K562 (cell line): ENCODE measurements around the gene SPATA32. TPM values are rescaled to one million over a fixed set of nuclear protein-coding genes. Genes with fewer than 3 reads are reported as not detected.
A peak's percentile ranks its signal among the peaks of the same experiment; 100 is the strongest.

Source experiments
- CBFB ChIP-seq: sonication (generic); formaldehyde crosslinking; IDR thresholded peaks from 2 replicates; pipeline ENCODE4 v1.4.0; 2020; ENCODE audit warnings: mild to moderate bottlenecking, missing genetic modification reagents
- CREM ChIP-seq: IDR thresholded peaks from 2 replicates; pipeline ENCODE4 v1.6.1; 2014; ENCODE audit warnings: antibody characterized with exemption, low read depth
- DDX20 ChIP-seq: fragments of 450-650 bp; IDR thresholded peaks from 2 replicates; pipeline ENCODE4 v1.6.1; 2016; ENCODE audit warnings: missing genetic modification characterization, low read depth, mild to moderate bottlenecking, missing compliant biosample characterization, moderate library complexity
- ELF2 ChIP-seq: fragments of 250-450 bp; sonication (Bioruptor Pico); IDR thresholded peaks from 2 replicates; pipeline ENCODE4 v1.5.0; 2021; ENCODE audit warnings: mild to moderate bottlenecking
- GTF2F1 ChIP-seq: IDR thresholded peaks from 2 replicates; pipeline ENCODE4 v1.6.1; 2011; ENCODE audit warnings: low read depth, low read length, improper control_type of control experiment
- HCFC1 ChIP-seq: IDR thresholded peaks from 2 replicates; pipeline ENCODE4 v1.6.1; 2012; ENCODE audit warnings: low read depth, low read length, improper control_type of control experiment
- MCM5 ChIP-seq: fragments of 450-650 bp; IDR thresholded peaks from 2 replicates; pipeline ENCODE4 v1.6.1; 2016; ENCODE audit warnings: low read depth
- NELFE ChIP-seq: IDR thresholded peaks from 2 replicates; pipeline ENCODE4 v1.6.1; 2011; ENCODE audit warnings: mild to moderate bottlenecking; ENCODE audit not compliant: insufficient read depth, insufficient read length
- PCBP2 ChIP-seq: fragments of 200-400 bp; formaldehyde crosslinking; IDR thresholded peaks from 2 replicates; pipeline ENCODE4 v1.6.1; 2018; ENCODE audit warnings: low read length, low read depth, mild to moderate bottlenecking, moderate library complexity; ENCODE audit not compliant: poor library complexity, severe bottlenecking
- POLR2H ChIP-seq: IDR thresholded peaks from 2 replicates; pipeline ENCODE4 v1.6.1; 2016; ENCODE audit warnings: missing genetic modification characterization, low read depth, mild to moderate bottlenecking, control low read depth, missing compliant biosample characterization, moderate library complexity
- POLR3A ChIP-seq: IDR thresholded peaks from 2 replicates; pipeline ENCODE4 v1.6.1; 2011; ENCODE audit warnings: borderline replicate concordance, mild to moderate bottlenecking, moderate library complexity; ENCODE audit not compliant: insufficient read length, insufficient read depth; ENCODE audit errors: extremely low read depth
- PTBP1 ChIP-seq: fragments of 200-400 bp; formaldehyde crosslinking; IDR thresholded peaks from 2 replicates; pipeline ENCODE4 v1.6.1; 2017; ENCODE audit warnings: low read depth, low read length
- RHOXF2B ChIP-seq: fragments of 250-450 bp; sonication (Bioruptor Pico); conservative IDR thresholded peaks from 2 replicates; pipeline ENCODE4 v1.5.1; 2021
- ZBTB40 ChIP-seq, 2 experiments: fragments of 450-650 bp in 1 of 2; sonication (generic) in 1 of 2; formaldehyde crosslinking in 1 of 2; IDR thresholded peaks; 2 replicates each; pipeline versions ENCODE4 v1.7.1 to v1.9.0; 2016 to 2022; ENCODE audit warnings: inconsistent platforms in 1 of 2, mild to moderate bottlenecking in 1 of 2, missing genetic modification reagents in 1 of 2
- ZNF449 ChIP-seq: fragments of 250-450 bp; sonication (Bioruptor Pico); IDR thresholded peaks from 2 replicates; pipeline ENCODE4 v1.8.0; 2022; ENCODE audit warnings: moderate library complexity, mild to moderate bottlenecking, inconsistent platforms
- ZNF561 ChIP-seq: fragments of 450-650 bp; formaldehyde crosslinking; conservative IDR thresholded peaks from 2 replicates; pipeline ENCODE4 v1.4.0; 2020; ENCODE audit warnings: mild to moderate bottlenecking, moderate library complexity
- ZNF764 ChIP-seq: fragments of 250-450 bp; sonication (Bioruptor Pico); IDR thresholded peaks from 2 replicates; pipeline ENCODE4 v1.4.0; 2020; ENCODE audit warnings: low read depth, mild to moderate bottlenecking, moderate library complexity
- ZNF77 ChIP-seq: fragments of 250-450 bp; sonication (Bioruptor Pico); IDR thresholded peaks from 2 replicates; pipeline ENCODE4 v1.5.0; 2020
- polyA plus RNA-seq, 8 experiments: library from polyadenylated mRNA; depleted of rRNA in 4 of 8; stranded (reverse) in 5 of 8; unstranded in 3 of 8; fragments of >200 nt; fragmentation: Nextera tagmentation in 2 of 8; fragmentation: Illumina TruSeq in 1 of 8; extraction: Ambion mirVana in 2 of 8; extraction: Trizol in 1 of 8; gene quantifications; 2 replicates each; pipeline versions ENCODE4 v1.2.1 to v1.2.3, GENCODE V29; 2011 to 2014; ENCODE audit warnings: inconsistent platforms in 1 of 8, missing spikeins in 1 of 8
- total RNA-seq, 7 experiments: library from RNA; depleted of rRNA in 6 of 7; stranded (reverse); fragments of >200 nt in 6 of 7; fragmentation: Illumina TruSeq in 2 of 7; extraction: Trizol in 2 of 7; gene quantifications; 2 replicates each; pipeline versions ENCODE4 v1.2.1 to v1.2.3, GENCODE V29; 2011 to 2021; ENCODE audit warnings: low replicate concordance in 1 of 7

The SPATA32 gene
- total and polyA plus RNA-seq, 9 of the 15 experiments (the other 6 are each of a cell fraction or from before 2014, with no cell fraction given), result 0.03 to 0.06 TPM; not detected in 7

- TF ChIP-seq ZBTB40 (IDR thresholded peaks at IDR 0.05) (peak; percentile 18; the same call in 1 of the 2 replicates), ZBTB40 (CRISPR knock-in tag; IDR thresholded peaks at IDR 0.05) (no peak), DDX20 (no peak), GTF2F1 (no peak), HCFC1 (0 out of 2 replicates have a peak, but pooled peaks have one; percentile 18), NELFE (no peak), PTBP1 (peak; percentile 82; the same call in 1 of the 2 replicates), ZNF77 (CRISPR knock-in tag) (no peak), POLR3A (no peak), ZNF764 (CRISPR knock-in tag) (0 out of 2 replicates have a peak, but pooled peaks have one; percentile 33), RHOXF2B (CRISPR knock-in tag) (no peak), MCM5 (no peak), CREM (peak; percentile 37; the same call in 1 of the 2 replicates), ELF2 (no peak), POLR2H (tag) (no peak), ZNF561 (CRISPR knock-in tag) (no peak), PCBP2 (no peak), ZNF449 (CRISPR knock-in tag) (no peak), CBFB (CRISPR knock-in tag) (no peak)
Measured at GRCh38 chr17:45227101-45227925, 34.6 kb downstream of the SPATA32 start (continued).
